Activated CD8-positive, alpha-beta T cell treated with anti-CD3 and anti-CD28 coated beads, Interleukin-2, amount 10 ng/mL, durations not matched to agents 7 days and 5 days (primary cell): ENCODE results near the gene LILRB4. TPM values are rescaled to one million over a fixed set of nuclear protein-coding genes. Genes with fewer than 3 reads are reported as not detected.
"Not testable (repeated sequence)": the region's sequence is repeated elsewhere in the genome, so short reads cannot be mapped to it uniquely, and the experiment has no call there.

Experiments
- ATAC-seq: fragments of 150-1000 bp; cut with Tn5 transposase; one replicate; pipeline ENCODE4 v1.10.0; 2021; ENCODE audit warnings: moderate library complexity
- CTCF ChIA-PET: fragments of 350-600 bp; sonication (Branson Sonifier 250); formaldehyde crosslinking; loops from one replicate; lab custom pipeline; 2021; ENCODE audit warnings: antibody characterized with exemption; lab: Charles Lee
- POLR2A ChIA-PET: fragments of 350-600 bp; sonication (Branson Sonifier 250); formaldehyde crosslinking; loops from one replicate; lab custom pipeline; 2021; ENCODE audit warnings: antibody characterized with exemption; lab: Charles Lee
- DNase-seq: peaks from one replicate; pipeline ENCODE4 v3.0.0-alpha.2; 2020
- H3K27ac Mint-ChIP-seq: one replicate; pipeline ENCODE4 v1.8.0; 2021; ENCODE audit warnings: mild to moderate bottlenecking, mixed read lengths
- H3K27me3 Mint-ChIP-seq: one replicate; pipeline ENCODE4 v1.8.0; 2021; ENCODE audit warnings: low read depth, mixed read lengths
- H3K36me3 Mint-ChIP-seq: one replicate; pipeline ENCODE4 v1.8.0; 2021; ENCODE audit warnings: low read depth, mixed read lengths
- H3K4me1 Mint-ChIP-seq: one replicate; pipeline ENCODE4 v1.8.0; 2021; ENCODE audit warnings: low read depth, mixed read lengths
- H3K4me3 Mint-ChIP-seq: one replicate; pipeline ENCODE4 v1.8.0; 2021; ENCODE audit warnings: mild to moderate bottlenecking, mixed read lengths
- H3K9me3 Mint-ChIP-seq: one replicate; pipeline ENCODE4 v1.8.0; 2022; ENCODE audit warnings: mixed read lengths; ENCODE audit not compliant: insufficient read depth
- microRNA-seq: library from miRNA; unstranded; fragments of <30 nt; microRNA quantifications from one replicate; pipeline ENCODE4 v1.2.0, GENCODE V29; 2022
- total RNA-seq, 2 experiments: library from RNA; stranded (reverse); gene quantifications; one replicate each; pipeline ENCODE4 v1.2.3, GENCODE V29; 2021

Gene LILRB4
- total RNA-seq, 2 experiments from 2014 or later = not detected

GRCh38 chr19:54697716-54698115, 34.9 kb downstream of the LILRB4 start:
- peaks cover 13% of the 10 kb centered on the region for H3K4me1 Mint-ChIP-seq

GRCh38 chr19:54704928-54705327, 42.1 kb downstream of the LILRB4 start:
- Mint-ChIP-seq H3K9me3 (no peaks in the 10 kb centered on the region), H3K36me3 (no peaks in the 10 kb centered on the region), H3K27me3 (peaks cover 15% of the 10 kb centered on the region), H3K4me1 (peaks cover 46% of the 10 kb centered on the region), H3K4me3 (no peak overlapping the region), H3K27ac (peak overlapping the region; percentile 50)
- ChIA-PET CTCF (no interaction called here), POLR2A (no interaction called here)
- ATAC-seq (no peak), DNase-seq (no peak)

More at GRCh38 chr19:54697716-54698115, 34.9 kb downstream of the LILRB4 start:
- H3K4me3 Mint-ChIP-seq, CTCF ChIA-PET, H3K27ac Mint-ChIP-seq, POLR2A ChIA-PET, DNase-seq, H3K36me3 Mint-ChIP-seq, H3K9me3 Mint-ChIP-seq, H3K27me3 Mint-ChIP-seq, ATAC-seq: not testable (repeated sequence)

DNA sequence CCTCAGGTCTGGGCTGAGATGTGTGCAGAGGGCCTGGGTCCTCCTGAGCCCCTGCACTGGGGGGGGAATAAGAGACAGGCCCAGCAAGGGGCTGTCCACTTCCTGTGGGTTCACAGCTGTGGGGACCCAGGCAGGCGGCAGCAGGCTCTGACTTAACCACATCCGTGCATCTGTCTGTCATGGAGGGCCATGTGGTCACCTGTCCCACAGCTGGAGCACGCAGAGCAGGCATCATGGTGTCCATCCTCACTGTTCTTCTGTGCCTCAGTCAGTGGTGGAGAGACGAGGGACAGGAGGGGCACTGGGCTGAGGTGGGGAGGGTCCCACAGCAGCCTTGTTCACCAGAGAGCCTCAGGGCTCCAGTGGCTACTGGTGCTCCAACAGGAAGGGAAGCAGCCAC, 45.2 kb downstream of the LILRB4 start:
- POLR2A ChIA-PET = no interaction called here
- Mint-ChIP-seq H3K9me3 (no peaks in the 10 kb centered on the region), H3K27me3 (peaks cover 11% of the 10 kb centered on the region), H3K4me1 (peaks cover 48% of the 10 kb centered on the region), H3K36me3 (no peaks in the 10 kb centered on the region), H3K27ac (peak overlapping the region; percentile 85), H3K4me3 (peak overlapping the region; percentile 28)
- CTCF ChIA-PET = no interaction called here
- ATAC-seq = peak; percentile 77
- DNase-seq = peak; percentile 77

DNA sequence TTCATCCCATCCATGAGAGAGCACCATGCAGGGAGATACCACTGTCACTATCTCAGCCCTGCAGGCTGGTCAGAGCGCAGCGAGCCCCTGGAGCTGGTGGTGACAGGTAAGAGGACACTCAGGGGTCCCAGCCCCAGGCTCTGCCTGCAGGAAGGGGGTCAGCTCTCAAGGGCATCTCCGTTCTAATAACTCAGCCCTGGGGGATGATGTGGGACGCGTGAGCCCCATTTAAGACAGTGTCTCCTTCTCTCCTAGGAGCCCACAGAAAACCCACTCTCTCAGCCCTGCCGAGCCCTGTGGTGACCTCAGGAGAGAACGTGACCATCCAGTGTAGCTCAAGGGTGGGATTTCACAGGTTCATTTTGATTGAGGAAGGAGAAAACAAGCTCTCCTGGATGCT, 46.0 kb downstream of the LILRB4 start:
- no peaks in the 10 kb centered on the region for H3K9me3 Mint-ChIP-seq

DNA sequence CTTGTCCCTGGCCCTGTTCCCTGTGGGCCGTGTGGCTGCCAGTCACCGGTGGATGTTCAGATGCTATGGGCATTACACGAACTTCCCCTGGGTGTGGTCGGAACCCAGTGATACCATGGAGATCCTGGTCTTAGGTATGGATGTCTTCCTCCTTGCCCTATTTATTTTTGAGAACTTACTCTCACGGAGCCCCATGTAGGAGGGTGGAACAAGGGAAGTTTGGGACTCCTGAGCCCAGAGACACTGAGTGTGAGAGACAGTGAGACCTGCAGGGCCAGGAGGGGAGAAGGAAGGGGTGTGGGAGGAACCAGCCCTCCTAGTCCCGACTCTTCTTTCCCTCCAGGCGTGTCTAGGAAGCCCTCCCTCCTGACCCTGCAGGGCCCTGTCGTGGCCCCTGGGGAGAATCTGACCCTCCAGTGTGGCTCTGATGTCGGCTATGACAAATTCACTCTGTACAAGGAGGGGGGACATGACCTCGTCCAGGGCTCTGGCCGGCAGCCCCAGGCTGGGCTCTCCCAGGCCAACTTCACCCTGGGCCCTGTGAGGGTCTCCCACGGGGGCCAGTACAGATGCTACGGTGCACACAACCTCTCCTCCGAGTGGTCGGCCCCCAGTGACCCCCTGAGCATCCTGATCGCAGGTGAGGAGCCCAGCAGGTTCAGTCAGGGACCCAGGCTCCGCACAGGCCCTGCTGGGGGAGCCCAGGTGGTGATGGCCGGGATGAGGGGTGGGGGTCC, 46.6 kb downstream of the LILRB4 start:
- ChIA-PET POLR2A (no interaction called here), CTCF (interaction anchor here (0.8 kb wide), 1 partner anchor 35 kb away, joined by 3 read pairs; no protein-coding TSS in a partner anchor)
- Mint-ChIP-seq H3K4me3 (peak overlapping the region; percentile 18), H3K36me3 (no peaks in the 10 kb centered on the region), H3K4me1 (peaks cover 38% of the 10 kb centered on the region), H3K27ac (peak overlapping the region; percentile 85), H3K27me3 (peaks cover 5% of the 10 kb centered on the region), H3K9me3 (no peaks in the 10 kb centered on the region)
- ATAC-seq = no peak
- DNase-seq = no peak

More for the DNA sequence above, 46.0 kb downstream of the LILRB4 start:
- peaks cover 42% of the 10 kb centered on the region for H3K4me1 Mint-ChIP-seq
- peaks cover 10% of the 10 kb centered on the region for H3K27me3 Mint-ChIP-seq
- ATAC-seq (no peak), DNase-seq (no peak)
- no peaks in the 10 kb centered on the region for H3K36me3 Mint-ChIP-seq
- peak overlapping the region; percentile 85 for H3K27ac Mint-ChIP-seq
- POLR2A ChIA-PET = no interaction called here
- CTCF ChIA-PET = interaction anchor here (0.8 kb wide), 1 partner anchor 34 kb away, joined by 3 read pairs; no protein-coding TSS in a partner anchor
- H3K4me3 Mint-ChIP-seq = peak overlapping the region; percentile 28

- Mint-ChIP-seq H3K4me3 (peak overlapping the region; percentile 22), H3K4me1 (peaks cover 38% of the 10 kb centered on the region)
- ATAC-seq, H3K36me3 Mint-ChIP-seq, H3K27ac Mint-ChIP-seq, DNase-seq, POLR2A ChIA-PET, CTCF ChIA-PET, H3K9me3 Mint-ChIP-seq, H3K27me3 Mint-ChIP-seq: not testable (repeated sequence)
Observed at GRCh38 chr19:54709956-54710355, 47.2 kb downstream of the LILRB4 start.

Small RNA genes lying within 50 kb of the gene (microRNA-seq; reads per million reads assigned to microRNA genes)
- not detected for gene MIR8061

Other genes starting within 250 kb of the LILRB4 start
- gene TTYH1, start 247.5 kb upstream of the LILRB4 start, total RNA-seq = 1 to 10 TPM in 1 of 2 experiments, under 1 TPM in 1; 0.99 to 1.3 TPM
- 100 to 1,000 TPM; 171 to 181 TPM for gene LENG8, start 213.8 kb upstream of the LILRB4 start, total RNA-seq
- gene LENG9, start 199.2 kb upstream of the LILRB4 start, total RNA-seq = 1 to 10 TPM; 5.3 to 5.6 TPM
- not detected for gene CDC42EP5, start 189.7 kb upstream of the LILRB4 start, total RNA-seq
- gene LAIR2, start 160.2 kb upstream of the LILRB4 start, total RNA-seq = 1 to 10 TPM; 1.4 to 1.6 TPM
- gene LILRA2, start 89.2 kb upstream of the LILRB4 start, total RNA-seq = not detected
- not detected for gene LILRA1, start 69.4 kb upstream of the LILRB4 start, total RNA-seq
- gene LILRB1, start 32.5 kb upstream of the LILRB4 start, total RNA-seq = under 1 TPM; 0.91 to 0.92 TPM
- under 1 TPM in 1 of 2 experiments, not detected in 1; 0.13 TPM for gene KIR3DL3, start 61.5 kb downstream of the LILRB4 start, total RNA-seq
- under 1 TPM; 0.21 to 0.24 TPM for gene KIR2DL3, start 75.5 kb downstream of the LILRB4 start, total RNA-seq
- gene KIR2DL1, start 106.8 kb downstream of the LILRB4 start, total RNA-seq = not detected
- gene KIR2DL4, start 140.6 kb downstream of the LILRB4 start, total RNA-seq = not detected
- under 1 TPM in 1 of 2 experiments, not detected in 1; 0.29 TPM for gene KIR3DL1, start 153.5 kb downstream of the LILRB4 start, total RNA-seq
- under 1 TPM in 1 of 2 experiments, not detected in 1; 0.18 TPM for gene KIR2DS4, start 169.7 kb downstream of the LILRB4 start, total RNA-seq
- gene KIR3DL2, start 187.5 kb downstream of the LILRB4 start, total RNA-seq = under 1 TPM; 0.44 to 0.61 TPM
- not detected for gene FCAR, start 211.2 kb downstream of the LILRB4 start, total RNA-seq
- gene NCR1, start 243.2 kb downstream of the LILRB4 start, total RNA-seq = under 1 TPM; 0.26 to 0.47 TPM